Fibroblast of the aortic adventitia (primary cell): ENCODE measurements around the gene SLC25A36. TPM values are rescaled to one million over a fixed set of nuclear protein-coding genes. Genes with fewer than 3 reads are reported as not detected.

Source experiments
- DNase-seq: peaks from one replicate; pipeline ENCODE4 v3.0.0-alpha.2; 2010; ENCODE audit warnings: low read depth
- H3K4me3 ChIP-seq: 2 replicates; pipeline ENCODE4 v1.5.1; 2011; ENCODE audit warnings: low read depth, mild to moderate bottlenecking, control low read depth, low read length, moderate library complexity
- total RNA-seq: library from RNA; depleted of rRNA; stranded (reverse); fragments of >200 nt; gene quantifications from 2 replicates; pipeline ENCODE4 v1.2.3, GENCODE V29; 2012; ENCODE audit warnings: low replicate concordance
- TF ChIP-seq, protein P1 (sequence below): IDR thresholded peaks from 2 replicates; pipeline ENCODE4 v1.5.1; 2011; ENCODE audit warnings: mild to moderate bottlenecking, low read length, control low read depth, inconsistent platforms; ENCODE audit not compliant: insufficient read depth

SLC25A36 gene, protein sequence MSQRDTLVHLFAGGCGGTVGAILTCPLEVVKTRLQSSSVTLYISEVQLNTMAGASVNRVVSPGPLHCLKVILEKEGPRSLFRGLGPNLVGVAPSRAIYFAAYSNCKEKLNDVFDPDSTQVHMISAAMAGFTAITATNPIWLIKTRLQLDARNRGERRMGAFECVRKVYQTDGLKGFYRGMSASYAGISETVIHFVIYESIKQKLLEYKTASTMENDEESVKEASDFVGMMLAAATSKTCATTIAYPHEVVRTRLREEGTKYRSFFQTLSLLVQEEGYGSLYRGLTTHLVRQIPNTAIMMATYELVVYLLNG
- total RNA-seq, result 73.0 and 75.4 TPM in 2 replicates

DNA sequence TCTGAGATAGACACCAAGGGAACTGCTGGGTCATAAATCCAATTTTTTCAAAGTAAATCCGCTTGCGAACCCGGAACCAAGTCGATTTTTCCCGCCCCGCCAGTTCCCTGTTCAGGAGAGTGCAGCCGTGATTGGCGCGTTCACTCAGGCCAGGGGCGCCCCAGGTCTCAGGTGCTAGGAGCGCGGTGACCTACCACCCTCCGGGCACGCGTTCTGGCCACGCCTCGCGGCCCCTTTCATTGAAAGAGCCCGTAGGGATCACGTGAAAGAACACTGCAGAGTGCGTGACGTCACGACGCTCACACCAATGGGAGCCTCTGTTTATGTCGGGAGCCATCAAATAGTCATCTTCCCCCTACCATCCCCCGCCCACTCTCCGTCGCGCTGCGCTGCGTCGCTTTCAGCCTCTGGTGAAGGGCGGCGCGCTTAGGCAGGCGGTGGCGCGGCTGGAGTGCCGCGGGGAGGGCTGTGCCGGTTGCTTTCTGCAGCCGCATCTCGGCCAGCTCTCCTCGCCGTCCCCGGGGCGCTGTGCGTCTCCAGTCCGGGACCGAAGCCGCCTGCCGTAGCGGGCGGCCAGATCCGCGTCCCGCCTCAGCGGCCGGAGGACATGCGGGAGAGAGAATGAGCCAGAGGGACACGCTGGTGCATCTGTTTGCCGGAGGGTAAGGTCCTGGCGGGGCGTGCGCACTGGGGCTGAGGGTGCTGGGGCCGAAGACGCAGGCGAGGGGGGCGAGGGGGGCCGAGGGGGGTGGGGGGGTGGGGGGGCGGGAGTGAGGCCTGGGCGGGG, at the start of gene SLC25A36:
Gene SLC25A36 (plus strand): TSS at position 403 of the 787 bp plus-strand sequence. CDS start 219 bp downstream, at position 622.
- peak within 1 kb of the TSS; percentile 91 for H3K4me3 ChIP-seq
- DNase-seq, result peak; percentile 97
- TF ChIP-seq, protein P1, sequence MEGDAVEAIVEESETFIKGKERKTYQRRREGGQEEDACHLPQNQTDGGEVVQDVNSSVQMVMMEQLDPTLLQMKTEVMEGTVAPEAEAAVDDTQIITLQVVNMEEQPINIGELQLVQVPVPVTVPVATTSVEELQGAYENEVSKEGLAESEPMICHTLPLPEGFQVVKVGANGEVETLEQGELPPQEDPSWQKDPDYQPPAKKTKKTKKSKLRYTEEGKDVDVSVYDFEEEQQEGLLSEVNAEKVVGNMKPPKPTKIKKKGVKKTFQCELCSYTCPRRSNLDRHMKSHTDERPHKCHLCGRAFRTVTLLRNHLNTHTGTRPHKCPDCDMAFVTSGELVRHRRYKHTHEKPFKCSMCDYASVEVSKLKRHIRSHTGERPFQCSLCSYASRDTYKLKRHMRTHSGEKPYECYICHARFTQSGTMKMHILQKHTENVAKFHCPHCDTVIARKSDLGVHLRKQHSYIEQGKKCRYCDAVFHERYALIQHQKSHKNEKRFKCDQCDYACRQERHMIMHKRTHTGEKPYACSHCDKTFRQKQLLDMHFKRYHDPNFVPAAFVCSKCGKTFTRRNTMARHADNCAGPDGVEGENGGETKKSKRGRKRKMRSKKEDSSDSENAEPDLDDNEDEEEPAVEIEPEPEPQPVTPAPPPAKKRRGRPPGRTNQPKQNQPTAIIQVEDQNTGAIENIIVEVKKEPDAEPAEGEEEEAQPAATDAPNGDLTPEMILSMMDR, result no peak

DNA sequence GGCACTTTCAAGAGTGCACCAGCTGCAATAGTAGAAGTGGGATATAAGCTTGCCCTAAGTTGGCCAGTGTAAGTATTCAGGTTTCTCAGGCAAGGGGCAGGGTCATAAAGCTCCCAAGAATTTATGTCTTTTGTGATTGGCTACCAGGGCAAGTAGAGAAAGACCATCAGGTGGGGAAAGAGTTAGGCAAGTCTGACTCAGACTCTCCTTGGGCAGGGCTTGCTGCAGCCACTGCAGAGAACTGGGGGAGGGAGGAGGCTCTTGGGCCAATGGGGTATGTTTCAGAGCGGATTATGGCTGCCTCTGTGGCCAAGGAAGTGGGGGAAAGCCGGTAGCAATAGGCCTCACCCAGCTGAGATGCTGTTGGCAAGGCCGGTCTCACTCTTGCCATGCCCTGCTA, 44.6 kb upstream of the SLC25A36 start:
- TF ChIP-seq, protein P1, result no peak
- no peak overlapping the region for H3K4me3 ChIP-seq
- DNase-seq, result no peak

DNA sequence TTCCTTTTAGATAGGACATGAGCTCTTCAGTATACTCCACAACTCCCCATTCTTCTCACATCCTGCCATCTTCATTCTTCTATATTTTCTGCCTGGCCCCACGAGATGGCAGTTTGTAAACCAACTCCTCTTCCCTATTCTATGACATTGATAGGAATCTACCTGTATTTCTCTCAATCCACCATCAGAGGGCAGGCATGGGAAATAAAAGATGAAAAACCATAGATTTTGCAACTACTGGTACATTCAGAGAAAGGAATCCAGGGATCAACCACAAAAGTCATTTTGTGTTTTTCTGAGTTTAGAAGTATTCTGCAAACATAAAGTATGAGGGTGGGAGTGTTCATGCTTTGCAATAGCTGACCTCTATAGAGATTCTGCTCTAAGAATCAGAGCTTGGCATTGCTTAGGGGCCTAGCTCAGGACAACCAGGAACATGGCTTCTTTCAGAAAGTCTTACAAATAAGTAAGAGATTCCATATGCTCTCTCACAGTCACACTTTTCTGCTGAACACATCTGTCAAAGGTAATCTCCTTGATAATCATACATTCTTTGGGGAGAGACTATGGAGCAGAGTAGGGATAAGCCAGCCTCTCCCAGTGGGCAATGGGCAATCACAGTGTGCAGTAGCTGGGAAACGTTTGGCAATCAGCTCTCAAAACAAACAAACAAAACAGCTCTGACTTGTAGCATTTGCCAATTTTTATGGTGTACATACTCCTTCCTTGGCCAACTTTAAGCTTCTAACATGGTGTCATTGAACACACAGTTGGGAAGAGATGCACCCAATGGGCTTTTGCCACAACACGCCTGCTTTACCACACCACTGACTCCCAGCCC, 43.1 kb upstream of the SLC25A36 start:
- TF ChIP-seq, protein P1, result peak; percentile 66
- peak; percentile 88 for DNase-seq

DNA sequence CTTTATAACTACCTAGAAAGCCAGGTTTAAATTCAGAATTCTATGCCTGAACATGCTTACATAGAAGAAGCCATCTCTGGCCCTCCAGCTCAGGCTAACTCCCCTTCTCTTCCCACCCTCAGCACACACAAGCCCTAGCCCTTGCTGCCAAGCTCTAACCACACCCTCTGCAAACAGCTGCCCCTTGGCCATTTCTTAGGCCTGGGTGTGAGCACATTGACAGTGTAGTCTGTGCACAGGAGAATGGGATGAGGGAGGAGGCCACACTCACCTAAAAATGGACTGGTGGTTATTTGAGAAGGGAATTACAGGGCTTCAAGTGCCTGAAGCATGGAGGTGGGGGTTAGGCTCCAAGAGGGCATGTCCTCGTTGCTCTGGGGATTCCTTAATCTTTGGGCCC, 42.3 kb upstream of the SLC25A36 start:
- no peak overlapping the region for H3K4me3 ChIP-seq
- no peak for DNase-seq
- TF ChIP-seq, protein P1, result no peak

More for the DNA sequence above, 43.1 kb upstream of the SLC25A36 start:
- H3K4me3 ChIP-seq, result no peak overlapping the region

DNA sequence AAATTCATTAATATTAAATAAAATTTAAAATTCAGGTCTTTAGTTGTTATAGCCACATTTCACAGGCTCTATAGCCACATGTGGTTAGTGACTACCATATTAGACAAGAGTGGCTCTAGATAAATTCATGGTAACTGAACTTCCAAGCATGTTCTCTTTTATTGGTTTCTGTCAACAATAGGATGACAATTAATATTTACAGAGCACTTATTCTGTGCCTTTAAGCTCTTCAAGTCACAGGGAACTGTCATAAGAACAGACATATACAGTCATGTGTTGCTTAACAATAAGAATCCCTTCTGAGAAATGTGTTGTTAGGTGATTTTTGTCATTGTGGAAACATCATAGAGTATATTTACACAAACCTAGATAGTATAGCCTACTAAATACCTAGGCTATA, 38.8 kb upstream of the SLC25A36 start:
- TF ChIP-seq, protein P1, result no peak
- no peak overlapping the region for H3K4me3 ChIP-seq
- no peak for DNase-seq

DNA sequence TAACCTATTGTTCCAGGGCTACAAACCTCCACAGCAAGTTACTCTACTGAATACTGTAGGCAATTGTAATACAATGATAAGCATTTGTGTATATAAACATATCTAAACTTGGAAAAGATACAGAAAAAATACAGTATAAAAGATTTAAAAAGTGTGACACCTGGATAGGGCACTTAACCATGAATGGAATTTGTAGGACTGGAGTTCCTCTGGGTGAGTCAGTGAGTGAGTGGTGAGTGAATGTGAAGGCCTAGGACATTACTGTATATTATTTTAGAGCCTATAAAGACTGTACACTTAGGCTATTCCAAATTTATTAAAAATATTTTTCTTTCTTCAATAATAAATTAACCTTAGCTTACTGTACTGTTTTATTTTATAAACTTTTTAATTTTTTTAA, 38.4 kb upstream of the SLC25A36 start:
- TF ChIP-seq, protein P1, result no peak
- no peak for DNase-seq
- H3K4me3 ChIP-seq, result no peak overlapping the region
